ENCODE data around the gene NCS1. TPM values are rescaled to one million over a fixed set of nuclear protein-coding genes. Genes with fewer than 3 reads are reported as not detected.

NCS1 gene
- total and polyA plus RNA-seq, 9 of the 15 experiments (the other 6 are each of a cell fraction or from before 2014, with no cell fraction given), result 0.28 to 27.0 (median 9.6) TPM

DNA sequence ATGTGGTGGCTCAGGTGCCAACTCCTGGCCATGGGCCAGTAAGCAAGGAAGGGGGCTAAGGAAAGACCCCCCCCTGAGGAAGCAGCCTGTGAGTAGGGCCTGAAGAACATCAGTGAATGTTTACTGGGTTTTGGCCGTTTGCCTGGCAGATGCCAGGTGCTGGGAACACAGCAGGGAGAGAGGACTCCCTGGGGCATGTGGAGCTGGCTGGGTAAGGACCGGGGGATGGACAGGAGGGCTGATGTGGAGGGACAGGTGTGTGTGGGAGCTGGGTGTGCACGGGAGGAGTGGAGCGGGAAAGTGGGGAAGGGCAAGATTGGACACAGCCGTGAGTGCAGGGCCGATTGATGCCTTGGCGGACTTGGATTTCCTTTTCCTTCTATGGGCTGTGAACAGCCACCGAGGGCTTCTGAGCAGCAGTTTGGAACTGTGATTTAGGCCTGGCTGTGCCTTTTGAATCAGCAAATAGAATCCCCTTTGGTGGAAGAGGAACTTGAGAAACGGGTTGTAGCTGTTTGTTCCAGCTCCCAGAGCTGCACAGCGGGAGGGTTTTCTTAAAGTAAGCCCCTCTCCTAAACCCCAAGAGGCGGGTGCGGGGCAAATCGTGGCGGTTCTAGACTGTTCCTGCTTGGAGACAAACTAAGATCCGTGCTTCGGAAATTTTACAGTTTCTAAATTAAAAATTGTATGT, 96.5 kb downstream of the NCS1 start:
- no TSS peak for BruUV-seq (replicated peaks)
- peaks cover 2% of the 10 kb centered on the region for H4K20me1 ChIP-seq (replicated peaks; ENCODE audit: control insufficient read depth, insufficient read depth, low read length)
- no peak overlapping the region for H2AFZ ChIP-seq (ENCODE audit: low read depth, low read length)
- H3K9me3 ChIP-seq (replicated peaks; ENCODE audit: control insufficient read depth, insufficient read depth, low read depth, low read length), result no peaks in the 10 kb centered on the region
- H3K4me2 ChIP-seq (ENCODE audit: insufficient read depth, low read length), result no peak overlapping the region
- peaks cover 40 to 68% of the 10 kb centered on the region in 2 experiments for H3K27me3 ChIP-seq (ENCODE audit: control insufficient read depth in 2 of 2, insufficient read depth in 2 of 2, low read length in 2 of 2)
- no peaks in the 10 kb centered on the region for H3K79me2 ChIP-seq (ENCODE audit: control insufficient read depth, insufficient read depth, low read length)
- POLR2A ChIA-PET, result interaction anchor here (0.6 kb wide), 1 partner anchor 391 kb away, joined by 4 read pairs; no protein-coding TSS in a partner anchor
- FAIRE-seq, result no peak
- H3K4me3 ChIP-seq, result no peak overlapping the region
- in situ Hi-C loops (cut with MboI), result no loop called here
- intact Hi-C loops (cut with micrococcal nuclease), result no loop called here
- CTCF ChIA-PET (ENCODE audit: low intra/inter-chr PET ratio), result no interaction called here
- peak; percentile 21; the same call in 1 of the 2 replicates for TF ChIP-seq NFIC (IDR thresholded peaks at IDR 0.05)
- no peak for TF ChIP-seq ZNF76 (CRISPR knock-in tag; IDR thresholded peaks at IDR 0.05; ENCODE audit: borderline replicate concordance)
- TF ChIP-seq, protein P1, sequence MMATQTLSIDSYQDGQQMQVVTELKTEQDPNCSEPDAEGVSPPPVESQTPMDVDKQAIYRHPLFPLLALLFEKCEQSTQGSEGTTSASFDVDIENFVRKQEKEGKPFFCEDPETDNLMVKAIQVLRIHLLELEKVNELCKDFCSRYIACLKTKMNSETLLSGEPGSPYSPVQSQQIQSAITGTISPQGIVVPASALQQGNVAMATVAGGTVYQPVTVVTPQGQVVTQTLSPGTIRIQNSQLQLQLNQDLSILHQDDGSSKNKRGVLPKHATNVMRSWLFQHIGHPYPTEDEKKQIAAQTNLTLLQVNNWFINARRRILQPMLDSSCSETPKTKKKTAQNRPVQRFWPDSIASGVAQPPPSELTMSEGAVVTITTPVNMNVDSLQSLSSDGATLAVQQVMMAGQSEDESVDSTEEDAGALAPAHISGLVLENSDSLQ (IDR thresholded peaks at IDR 0.05), result no peak
- H3K9me1 ChIP-seq (ENCODE audit: control insufficient read depth, insufficient read depth, low read length), result no peaks in the 10 kb centered on the region
- no peak for DNase-seq (ENCODE audit: extremely low read depth in 1 of 4, low spot score in 3 of 4)
- no peak overlapping the region for H3K27ac ChIP-seq (ENCODE audit: extremely low read depth, low read depth, low read length)
- no peaks in the 10 kb centered on the region for H3K36me3 ChIP-seq (ENCODE audit: control insufficient read depth, insufficient read depth, low read length)
- WGBS (ENCODE audit: insufficient coverage, low coverage, missing lambda C conversion rate), result under 1% methylated on average over 16 of the region's 16 CpGs
- H3K9ac ChIP-seq (ENCODE audit: insufficient read depth in 1 of 2, low read depth in 2 of 2, low read length in 2 of 2), result 0 out of 4 replicates have a peak overlapping the region, but pooled peaks of 1 of the 2 experiments have one; percentile 7
- ATAC-seq, result peak; percentile 38; the same call in 1 of the 3 replicates
- peaks cover 0 to 15% of the 10 kb centered on the region in 2 experiments; a peak in 2 of 5 replicates for H3K4me1 ChIP-seq (replicated peaks in 1 of 2; ENCODE audit: control insufficient read depth in 2 of 2, insufficient read depth in 2 of 2, low read length in 2 of 2)

GRCh38 chr9:130271473-130271872, 99.3 kb downstream of the NCS1 start:
- Histone ChIP-seq H3K4me1 (replicated peaks in 1 of 2; ENCODE audit: control insufficient read depth in 2 of 2, insufficient read depth in 2 of 2, low read length in 2 of 2) (peaks cover 0 to 3% of the 10 kb centered on the region in 2 experiments; a peak in 1 of 5 replicates), H3K27ac (ENCODE audit: extremely low read depth, low read depth, low read length) (no peak overlapping the region), H3K36me3 (ENCODE audit: control insufficient read depth, insufficient read depth, low read length) (no peaks in the 10 kb centered on the region), H3K9ac (ENCODE audit: insufficient read depth in 1 of 2, low read depth in 2 of 2, low read length in 2 of 2) (no peak overlapping the region), H3K9me3 (replicated peaks; ENCODE audit: control insufficient read depth, insufficient read depth, low read depth, low read length) (no peaks in the 10 kb centered on the region), H3K79me2 (ENCODE audit: control insufficient read depth, insufficient read depth, low read length) (no peaks in the 10 kb centered on the region), H3K4me2 (ENCODE audit: insufficient read depth, low read length) (no peak overlapping the region), H4K20me1 (replicated peaks; ENCODE audit: control insufficient read depth, insufficient read depth, low read length) (no peaks in the 10 kb centered on the region; the same call in 1 of the 2 replicates), H3K9me1 (ENCODE audit: control insufficient read depth, insufficient read depth, low read length) (no peaks in the 10 kb centered on the region), H3K4me3 (no peak overlapping the region), H3K27me3 (ENCODE audit: control insufficient read depth in 2 of 2, insufficient read depth in 2 of 2, low read length in 2 of 2) (peaks cover 20 to 56% of the 10 kb centered on the region in 2 experiments), H2AFZ (ENCODE audit: low read depth, low read length) (no peak overlapping the region)
- in situ Hi-C loops (cut with MboI), result no loop called here
- no peak for ATAC-seq
- DNase-seq (ENCODE audit: extremely low read depth in 1 of 4, low spot score in 3 of 4), result no peak
- no peak for TF ChIP-seq PCBP1 (IDR thresholded peaks at IDR 0.05; ENCODE audit: low read depth, low read length, poor library complexity, severe bottlenecking)
- TF ChIP-seq CBX8 (IDR thresholded peaks at IDR 0.05; ENCODE audit: borderline replicate concordance, extremely low read depth, low read depth, low read length, poor library complexity, severe bottlenecking), result peak; percentile 91
- TF ChIP-seq CBX2 (IDR thresholded peaks at IDR 0.05; ENCODE audit: insufficient read depth, low read length, poor library complexity, severe bottlenecking), result peak; percentile 86
- no peak for FAIRE-seq
- ChIA-PET CTCF (ENCODE audit: low intra/inter-chr PET ratio) (no interaction called here), POLR2A (interaction anchor here (1.4 kb wide), 1 partner anchor 12 kb away, joined by 3 read pairs; no protein-coding TSS in a partner anchor)
- 1% methylated on average over 6 of the region's 6 CpGs for WGBS (ENCODE audit: insufficient coverage, low coverage, missing lambda C conversion rate)
- BruUV-seq (replicated peaks), result no TSS peak
- intact Hi-C loops (cut with micrococcal nuclease), result no loop called here

Data from K562 (cell line).